Prostate gland (tissue), 2 donors: Measurements from ENCODE around the gene HIPK1. TPM values are rescaled to one million over a fixed set of nuclear protein-coding genes. Genes with fewer than 3 reads are reported as not detected.

Source experiments
- DNase-seq: peaks from one replicate; pipeline ENCODE4 v3.0.0-alpha.2; 2019; ENCODE audit warnings: low spot score
- H3K27ac ChIP-seq, 2 donors: fragments of 200-600 bp; sonication (generic); 2 replicates each; pipeline ENCODE4 v1.5.1; 2017 to 2019
- H3K27me3 ChIP-seq: fragments of 200-600 bp; sonication (generic); replicated peaks from 2 replicates; pipeline ENCODE4 v1.5.1; 2019; ENCODE audit not compliant: insufficient read depth
- H3K36me3 ChIP-seq, 2 donors: fragments of 200-600 bp; sonication (generic); 1 replicate in 1 of 2; 2 replicates in 1 of 2; pipeline versions ENCODE4 v1.5.1 to v1.8.1; 2017 to 2019
- H3K4me1 ChIP-seq: fragments of 200-600 bp; sonication (generic); replicated peaks from 2 replicates; pipeline ENCODE4 v1.5.1; 2019
- H3K4me3 ChIP-seq, 2 donors: fragments of 200-600 bp; sonication (generic); 2 replicates each; pipeline ENCODE4 v1.5.1; 2017 to 2019
- H3K9me3 ChIP-seq: fragments of 200-600 bp; sonication (generic); 2 replicates; pipeline ENCODE4 v1.5.1; 2017
- POLR2A ChIP-seq: fragments of 450-650 bp; IDR thresholded peaks from one replicate; pipeline ENCODE4 v1.6.1; 2016; ENCODE audit warnings: antibody characterized with exemption, mild to moderate bottlenecking
- POLR2AphosphoS5 ChIP-seq: sonication (generic); formaldehyde crosslinking; IDR thresholded peaks from one replicate; pipeline ENCODE4 v1.6.1; 2017; ENCODE audit warnings: antibody characterized with exemption
- WGBS: methylation state at CpG from one replicate; pipeline ENCODE4 v1.1.5; 2018; 5-methylcytosine and 5-hydroxymethylcytosine counted together
- intact Hi-C: fragments of 100-400 bp; cut with DNase I; formaldehyde crosslinking; loops from one replicate; pipeline ENCODE4 v1.14.2; 2022
- total RNA-seq, 2 donors: library from RNA; depleted of rRNA; stranded (reverse); fragments of >200 nt; gene quantifications; one replicate each; pipeline ENCODE4 v1.1.0, GENCODE V29; 2016
- TF ChIP-seq, protein P1 (sequence below), 4 experiments: fragments of 200-600 bp in 2 of 4; fragments of 450-650 bp in 2 of 4; sonication (generic) in 2 of 4; IDR thresholded peaks; 1 replicate in 3 of 4; 2 replicates in 1 of 4; pipeline ENCODE4 v1.5.1; 2016 to 2019; ENCODE audit warnings: antibody characterized with exemption in 4 of 4, mild to moderate bottlenecking in 2 of 4, moderate library complexity in 2 of 4

The HIPK1 gene
- total RNA-seq, 2 donors from 2014 or later: 43.5 to 76.3 TPM

DNA sequence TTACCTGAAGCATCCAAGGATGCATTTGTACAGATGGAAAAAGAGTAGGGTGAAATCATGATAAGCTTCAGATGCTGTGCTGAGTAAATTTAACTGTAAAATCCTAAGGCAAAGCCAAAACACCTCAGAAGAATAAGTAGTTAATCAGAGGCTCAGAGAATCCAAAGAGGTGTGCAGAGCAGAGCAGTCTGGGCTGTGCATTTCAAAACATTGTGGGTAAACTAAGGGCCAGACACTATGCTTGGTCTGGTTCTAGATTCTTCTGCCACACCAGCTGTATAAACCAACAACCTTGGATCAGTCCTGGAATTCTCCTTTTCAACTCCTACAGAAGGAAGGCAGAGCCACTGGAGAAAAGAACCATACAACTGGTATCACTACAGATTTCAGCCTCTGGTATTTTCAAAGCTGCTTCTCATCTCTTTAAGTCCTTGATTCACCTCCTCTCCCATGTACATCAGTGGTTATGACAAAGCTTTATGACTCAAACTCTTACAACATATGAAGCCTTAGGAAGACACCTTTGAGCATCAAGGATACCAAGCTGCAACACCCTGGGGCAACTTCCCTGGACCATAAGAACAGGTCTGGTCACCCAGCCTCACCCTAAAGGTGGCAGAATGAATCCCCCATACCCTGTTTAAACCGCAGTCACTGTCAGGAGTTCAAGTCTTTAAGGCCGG is 11.6 kb upstream of the HIPK1 start:
- no peaks in the 10 kb centered on the region for H3K9me3 ChIP-seq
- H3K27me3 ChIP-seq: no peaks in the 10 kb centered on the region
- H3K36me3 ChIP-seq: no peaks in the 10 kb centered on the region
- DNase-seq: no peak
- WGBS: 79% methylated on average over 2 of the region's 2 CpGs
- peaks cover 5% of the 10 kb centered on the region for H3K4me1 ChIP-seq
- no peak overlapping the region for H3K4me3 ChIP-seq
- intact Hi-C loops: no loop called here
- H3K27ac ChIP-seq: no peak overlapping the region
- TF ChIP-seq POLR2A (no peak), POLR2AphosphoS5 (no peak)
- TF ChIP-seq, protein P1, sequence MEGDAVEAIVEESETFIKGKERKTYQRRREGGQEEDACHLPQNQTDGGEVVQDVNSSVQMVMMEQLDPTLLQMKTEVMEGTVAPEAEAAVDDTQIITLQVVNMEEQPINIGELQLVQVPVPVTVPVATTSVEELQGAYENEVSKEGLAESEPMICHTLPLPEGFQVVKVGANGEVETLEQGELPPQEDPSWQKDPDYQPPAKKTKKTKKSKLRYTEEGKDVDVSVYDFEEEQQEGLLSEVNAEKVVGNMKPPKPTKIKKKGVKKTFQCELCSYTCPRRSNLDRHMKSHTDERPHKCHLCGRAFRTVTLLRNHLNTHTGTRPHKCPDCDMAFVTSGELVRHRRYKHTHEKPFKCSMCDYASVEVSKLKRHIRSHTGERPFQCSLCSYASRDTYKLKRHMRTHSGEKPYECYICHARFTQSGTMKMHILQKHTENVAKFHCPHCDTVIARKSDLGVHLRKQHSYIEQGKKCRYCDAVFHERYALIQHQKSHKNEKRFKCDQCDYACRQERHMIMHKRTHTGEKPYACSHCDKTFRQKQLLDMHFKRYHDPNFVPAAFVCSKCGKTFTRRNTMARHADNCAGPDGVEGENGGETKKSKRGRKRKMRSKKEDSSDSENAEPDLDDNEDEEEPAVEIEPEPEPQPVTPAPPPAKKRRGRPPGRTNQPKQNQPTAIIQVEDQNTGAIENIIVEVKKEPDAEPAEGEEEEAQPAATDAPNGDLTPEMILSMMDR (IDR thresholded peaks at IDR 0.05): no peak

DNA sequence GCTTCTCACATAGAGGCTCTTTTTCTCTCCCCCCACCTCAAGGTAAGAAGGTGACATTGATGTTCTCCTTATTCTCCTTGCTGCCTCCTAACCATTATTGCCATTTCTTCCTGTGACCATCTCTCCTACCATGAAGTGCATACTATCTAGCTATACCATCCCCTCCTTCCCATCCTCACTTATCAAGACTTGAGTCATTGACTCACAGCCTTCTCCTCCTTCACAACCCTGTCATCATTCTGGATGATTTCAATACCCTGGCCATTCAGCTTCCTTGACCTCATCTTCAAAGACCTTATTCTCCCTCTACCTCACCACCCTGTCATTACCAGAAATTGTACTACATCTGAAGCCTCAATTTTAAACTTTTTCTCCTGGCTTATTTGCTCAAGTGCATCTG is 10.9 kb upstream of the HIPK1 start:
- Histone ChIP-seq H3K4me3 (no peak overlapping the region), H3K4me1 (no peaks in the 10 kb centered on the region), H3K9me3 (no peaks in the 10 kb centered on the region), H3K27ac (no peak overlapping the region), H3K36me3 (no peaks in the 10 kb centered on the region), H3K27me3 (no peaks in the 10 kb centered on the region)
- TF ChIP-seq POLR2A: no peak
- TF ChIP-seq, protein P1 (IDR thresholded peaks at IDR 0.05): no peak
- no peak for TF ChIP-seq POLR2AphosphoS5
- intact Hi-C loops: no loop called here
- no peak for DNase-seq

DNA sequence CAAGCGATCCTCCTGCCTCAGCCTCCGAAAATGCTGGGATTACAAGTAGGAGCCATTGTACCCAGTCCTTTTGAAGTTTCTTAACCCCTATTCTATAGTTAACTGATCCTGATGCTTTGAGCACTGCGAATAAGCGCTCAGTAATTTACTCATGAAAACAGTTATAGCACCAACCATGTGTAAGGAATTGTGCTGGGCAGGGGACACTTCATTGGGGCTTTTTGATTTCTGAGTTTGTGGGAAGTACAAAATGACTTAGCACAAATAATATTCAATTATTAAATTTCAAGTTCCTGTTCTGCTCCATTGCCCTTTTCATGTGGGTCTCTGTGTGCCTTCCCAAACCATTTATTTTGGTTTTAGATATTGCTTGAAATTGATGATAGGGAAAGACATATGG is 6.2 kb upstream of the HIPK1 start:
- DNase-seq: no peak
- no peaks in the 10 kb centered on the region for H3K27me3 ChIP-seq
- TF ChIP-seq POLR2A (no peak), POLR2AphosphoS5 (no peak)
- TF ChIP-seq, protein P1 (IDR thresholded peaks at IDR 0.05): no peak
- H3K27ac ChIP-seq: no peak overlapping the region
- no peaks in the 10 kb centered on the region for H3K4me1 ChIP-seq
- H3K9me3 ChIP-seq: no peaks in the 10 kb centered on the region
- no peaks in the 10 kb centered on the region for H3K36me3 ChIP-seq
- 92% methylated on average over 4 of the region's 4 CpGs for WGBS
- H3K4me3 ChIP-seq: no peak overlapping the region
- intact Hi-C loops: no loop called here

DNA sequence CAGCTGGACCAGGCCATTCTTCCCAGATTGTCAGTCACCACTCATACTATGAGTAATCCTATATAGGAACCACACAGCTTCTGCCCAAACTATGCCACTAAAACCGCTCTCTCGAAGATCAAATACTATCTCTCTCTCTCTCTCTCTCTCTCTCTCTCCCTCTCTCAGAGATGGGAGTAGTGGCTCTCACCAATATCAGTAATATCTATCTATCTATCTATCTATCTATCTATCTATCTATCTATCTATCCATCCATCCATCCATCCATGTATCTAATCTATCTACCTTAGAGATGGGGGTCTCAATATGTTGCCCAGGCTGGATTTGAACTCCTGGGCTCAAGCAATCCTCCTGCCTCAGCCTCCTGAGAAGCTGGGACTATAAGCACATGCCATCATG is 4.7 kb upstream of the HIPK1 start:
- TF ChIP-seq POLR2A (no peak), POLR2AphosphoS5 (no peak)
- TF ChIP-seq, protein P1 (IDR thresholded peaks at IDR 0.05): no peak
- no peaks in the 10 kb centered on the region for H3K36me3 ChIP-seq
- intact Hi-C loops: no loop called here
- no peaks in the 10 kb centered on the region for H3K27me3 ChIP-seq
- no peak overlapping the region for H3K27ac ChIP-seq
- no peaks in the 10 kb centered on the region for H3K9me3 ChIP-seq
- no peak overlapping the region for H3K4me3 ChIP-seq
- no peak for DNase-seq
- H3K4me1 ChIP-seq: no peaks in the 10 kb centered on the region
- 95% methylated on average over 2 of the region's 2 CpGs for WGBS

DNA sequence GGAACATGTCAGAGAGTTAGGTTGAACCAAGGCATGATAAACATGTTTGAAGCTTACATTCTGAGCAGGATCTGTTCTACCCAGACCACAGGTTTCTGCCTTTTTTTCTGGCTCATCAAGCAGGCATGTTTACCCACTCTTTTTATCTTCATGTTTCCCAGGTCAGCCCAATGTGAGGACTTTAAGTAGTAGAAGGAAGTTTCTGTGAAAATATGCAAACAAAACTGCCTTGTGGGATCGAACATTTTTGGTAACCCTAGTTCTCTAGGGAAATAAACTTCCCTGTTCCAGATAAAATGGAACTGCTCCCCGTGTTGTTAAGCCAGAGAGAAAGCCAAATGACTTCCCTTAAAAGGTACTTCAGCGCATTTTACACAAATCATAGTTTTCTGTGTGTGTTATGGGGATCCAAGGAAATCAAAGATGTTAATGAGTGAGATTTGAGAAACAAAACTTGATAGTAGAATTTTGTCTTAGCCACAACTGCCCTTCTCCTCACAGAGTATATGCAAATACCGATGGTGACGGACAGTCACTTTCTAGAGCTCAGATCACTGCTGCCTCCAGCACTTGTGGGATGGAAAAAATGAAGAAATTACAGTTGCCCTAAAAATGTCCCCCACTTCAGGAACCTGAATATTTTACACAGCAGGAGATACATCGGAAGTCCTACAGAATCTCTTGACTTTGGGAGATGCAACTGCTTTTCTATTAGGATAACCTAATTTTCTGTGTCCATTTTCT is 765 bp upstream of the HIPK1 start:
- no peak for DNase-seq
- peak overlapping the region; percentile 82 to 96 for H3K4me3 ChIP-seq
- TF ChIP-seq POLR2A (no peak), POLR2AphosphoS5 (no peak)
- TF ChIP-seq, protein P1 (IDR thresholded peaks at IDR 0.05): no peak
- intact Hi-C loops: no loop called here
- peak overlapping the region; percentile 92 to 95 for H3K27ac ChIP-seq
- H3K9me3 ChIP-seq: no peaks in the 10 kb centered on the region
- H3K36me3 ChIP-seq: no peaks in the 10 kb centered on the region
- H3K27me3 ChIP-seq: no peaks in the 10 kb centered on the region
- H3K4me1 ChIP-seq: no peaks in the 10 kb centered on the region
- 11% methylated on average over 6 of the region's 6 CpGs for WGBS
